Measurements from ENCODE around the gene CHST6. TPM values are rescaled to one million over a fixed set of nuclear protein-coding genes. Genes with fewer than 3 reads are reported as not detected.

CHST6 gene
- total and polyA plus RNA-seq, 9 of the 15 experiments (the other 6 are each of a cell fraction or from before 2014, with no cell fraction given) = 0.01 to 0.05 (median 0.02) TPM; not detected in 6

- no peaks in the 10 kb centered on the region for H3K79me2 ChIP-seq (ENCODE audit: control insufficient read depth, insufficient read depth, low read length)
- H3K27me3 ChIP-seq (ENCODE audit: control insufficient read depth in 2 of 2, insufficient read depth in 2 of 2, low read length in 2 of 2) = no peaks in the 10 kb centered on the region
- no peaks in the 10 kb centered on the region for H3K9me1 ChIP-seq (ENCODE audit: control insufficient read depth, insufficient read depth, low read length)
- intact Hi-C loops (cut with micrococcal nuclease) (no loop called here), in situ Hi-C loops (cut with MboI) (no loop called here)
- no peaks in the 10 kb centered on the region; a peak in 2 of 5 replicates for H3K4me1 ChIP-seq (replicated peaks in 1 of 2; ENCODE audit: control insufficient read depth in 2 of 2, insufficient read depth in 2 of 2, low read length in 2 of 2)
- no peak overlapping the region for H3K4me2 ChIP-seq (ENCODE audit: insufficient read depth, low read length)
- FAIRE-seq (no peak), ATAC-seq (no peak), DNase-seq (ENCODE audit: extremely low read depth in 1 of 4, low spot score in 3 of 4) (no peak)
- POLR2A ChIA-PET = interaction anchor here (0.7 to 2.3 kb wide), 2 partner anchors 10 to 141 kb away, joined by 3 to 9 read pairs; partner anchors contain the start of gene CFDP1
- no peak overlapping the region for H3K27ac ChIP-seq (ENCODE audit: extremely low read depth, low read depth, low read length)
- H3K4me3 ChIP-seq = no peak overlapping the region
- 0 out of 2 replicates have a peak, but pooled peaks cover 3% of the 10 kb centered on the region for H3K9me3 ChIP-seq (replicated peaks; ENCODE audit: control insufficient read depth, insufficient read depth, low read depth, low read length)
- no peak overlapping the region for H3K9ac ChIP-seq (ENCODE audit: insufficient read depth in 1 of 2, low read depth in 2 of 2, low read length in 2 of 2)
- 93% methylated on average over 3 of the region's 3 CpGs for WGBS (ENCODE audit: insufficient coverage, low coverage, missing lambda C conversion rate)
- CTCF ChIA-PET (ENCODE audit: low intra/inter-chr PET ratio) = no interaction called here
- peaks cover 4% of the 10 kb centered on the region; the same call in 2 of the 3 replicates for H3K36me3 ChIP-seq (ENCODE audit: control insufficient read depth, insufficient read depth, low read length)
- no peak overlapping the region for H2AFZ ChIP-seq (ENCODE audit: low read depth, low read length)
- H4K20me1 ChIP-seq (replicated peaks; ENCODE audit: control insufficient read depth, insufficient read depth, low read length) = no peaks in the 10 kb centered on the region
- no TSS peak for BruUV-seq (replicated peaks)
- TF ChIP-seq PURB (CRISPR knock-in tag; IDR thresholded peaks at IDR 0.05; ENCODE audit: low read depth) (no peak), PBX2 (CRISPR knock-in tag; IDR thresholded peaks at IDR 0.05; ENCODE audit: low read depth) (no peak), PBX2 (tag; conservative IDR thresholded peaks at IDR 0.05; ENCODE audit: low read depth) (no peak), RBM22 (IDR thresholded peaks at IDR 0.05; ENCODE audit: low read depth, low read length, poor library complexity, severe bottlenecking) (no peak), PTBP1 (IDR thresholded peaks at IDR 0.05; ENCODE audit: low read depth, low read length) (no peak), DEAF1 (CRISPR knock-in tag; IDR thresholded peaks at IDR 0.05) (no peak), RNF2 (IDR thresholded peaks at IDR 0.05) (no peak), PTRF (tag; IDR thresholded peaks at IDR 0.05) (no peak), HNRNPL (IDR thresholded peaks at IDR 0.05; ENCODE audit: low read depth, low read length) (no peak), ZKSCAN8 (CRISPR knock-in tag; IDR thresholded peaks at IDR 0.05) (no peak), HINFP (tag; conservative IDR thresholded peaks at IDR 0.05; ENCODE audit: low read depth) (no peak), GTF2A2 (tag; IDR thresholded peaks at IDR 0.05) (no peak), ZNF780A (CRISPR knock-in tag; IDR thresholded peaks at IDR 0.05) (no peak), POLR2AphosphoS2 (IDR thresholded peaks at IDR 0.05; ENCODE audit: low read length) (no peak), MTA2 (IDR thresholded peaks at IDR 0.05; ENCODE audit: low read depth) (no peak)
- TF ChIP-seq, protein P1, sequence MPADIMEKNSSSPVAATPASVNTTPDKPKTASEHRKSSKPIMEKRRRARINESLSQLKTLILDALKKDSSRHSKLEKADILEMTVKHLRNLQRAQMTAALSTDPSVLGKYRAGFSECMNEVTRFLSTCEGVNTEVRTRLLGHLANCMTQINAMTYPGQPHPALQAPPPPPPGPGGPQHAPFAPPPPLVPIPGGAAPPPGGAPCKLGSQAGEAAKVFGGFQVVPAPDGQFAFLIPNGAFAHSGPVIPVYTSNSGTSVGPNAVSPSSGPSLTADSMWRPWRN (IDR thresholded peaks at IDR 0.05; ENCODE audit: low read depth) = no peak
- TF ChIP-seq, protein P2, sequence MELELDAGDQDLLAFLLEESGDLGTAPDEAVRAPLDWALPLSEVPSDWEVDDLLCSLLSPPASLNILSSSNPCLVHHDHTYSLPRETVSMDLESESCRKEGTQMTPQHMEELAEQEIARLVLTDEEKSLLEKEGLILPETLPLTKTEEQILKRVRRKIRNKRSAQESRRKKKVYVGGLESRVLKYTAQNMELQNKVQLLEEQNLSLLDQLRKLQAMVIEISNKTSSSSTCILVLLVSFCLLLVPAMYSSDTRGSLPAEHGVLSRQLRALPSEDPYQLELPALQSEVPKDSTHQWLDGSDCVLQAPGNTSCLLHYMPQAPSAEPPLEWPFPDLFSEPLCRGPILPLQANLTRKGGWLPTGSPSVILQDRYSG (tag; conservative IDR thresholded peaks at IDR 0.05; ENCODE audit: low read depth) = no peak
Measured at GRCh38 chr16:75443298-75443697, 51.9 kb downstream of the CHST6 start.

Measured in K562 (cell line).